Coronary artery (tissue), 2 donors: ENCODE measurements around the gene HNRNPC.

Source experiments
- DNase-seq: peaks from one replicate; pipeline ENCODE4 v3.0.0-alpha.2; 2017; ENCODE audit warnings: low spot score
- H3K27ac ChIP-seq, 2 donors: fragments of 200-600 bp; sonication (generic); one replicate each; pipeline ENCODE4 v1.5.1; 2016 to 2019
- H3K4me3 ChIP-seq: fragments of 200-600 bp; sonication (generic); 2 replicates; pipeline ENCODE4 v1.5.1; 2016; ENCODE audit warnings: mild to moderate bottlenecking, moderate library complexity
- CTCF ChIP-seq: fragments of 200-600 bp; sonication (generic); IDR thresholded peaks from one replicate; pipeline ENCODE4 v1.5.1; 2019; ENCODE audit warnings: antibody characterized with exemption

HNRNPC gene

GRCh38 chr14:21255385-21256101 lies 13.7 kb downstream of the HNRNPC start:
- peak overlapping the region in 1 of 2 donors; percentile 14 for H3K27ac ChIP-seq
- peak overlapping the region; percentile 22 for H3K4me3 ChIP-seq
- TF ChIP-seq CTCF, result no peak
- no peak for DNase-seq

DNA sequence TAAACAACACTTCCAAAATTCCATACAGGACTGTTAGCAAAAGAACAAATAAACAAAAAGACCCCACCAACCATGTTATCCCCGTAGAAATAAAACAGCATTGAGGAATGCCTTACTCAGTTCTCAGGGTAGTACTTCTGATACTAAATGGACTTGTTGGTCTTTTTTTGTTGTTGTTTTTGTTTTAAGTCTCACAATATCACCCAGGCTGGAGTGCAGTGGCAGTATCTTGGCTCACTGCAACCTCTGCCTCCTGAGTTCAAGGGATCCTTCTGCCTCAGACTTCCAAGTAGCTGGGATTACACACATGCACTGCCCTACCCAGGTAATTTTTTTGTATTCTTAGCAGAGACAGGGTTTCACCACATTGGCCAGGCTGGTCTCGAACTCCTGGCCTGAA lies 17.1 kb downstream of the HNRNPC start:
- no peak overlapping the region for H3K4me3 ChIP-seq
- no peak for DNase-seq
- no peak for TF ChIP-seq CTCF
- H3K27ac ChIP-seq, result no peak overlapping the region

GRCh38 chr14:21251215-21251614 lies 18.0 kb downstream of the HNRNPC start:
- no peak for TF ChIP-seq CTCF
- DNase-seq, result no peak
- Histone ChIP-seq H3K27ac (no peak overlapping the region), H3K4me3 (no peak overlapping the region)

DNA sequence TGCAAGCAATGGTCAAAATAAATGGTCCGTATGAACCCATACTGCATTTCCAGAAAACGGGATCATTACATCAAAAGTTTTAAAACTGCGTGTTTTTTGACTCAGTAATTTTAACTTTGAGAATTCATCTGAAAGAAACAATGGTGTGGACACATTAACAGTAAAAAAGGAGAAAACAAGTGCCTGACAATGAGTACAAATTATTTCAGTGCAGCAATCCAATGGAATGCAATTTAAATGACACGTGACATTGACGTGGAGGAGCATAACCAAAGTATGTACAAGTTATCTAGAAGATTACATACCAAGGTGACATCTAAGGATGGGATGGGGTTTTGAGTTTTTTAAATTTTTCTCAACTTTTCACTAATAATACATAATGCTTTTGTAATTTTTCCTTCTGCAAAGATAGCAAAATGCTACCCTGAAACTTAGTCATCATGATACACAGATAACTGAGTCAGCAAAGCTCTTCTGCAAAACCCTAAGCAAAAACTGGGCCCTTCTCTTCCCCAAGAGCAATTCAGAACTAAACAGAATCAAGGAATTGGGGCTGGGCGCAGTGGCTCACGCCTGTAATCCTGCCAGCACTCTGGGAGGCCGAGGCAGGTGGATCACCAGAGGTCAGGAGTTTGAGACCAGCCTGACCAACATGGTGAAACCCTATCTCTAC lies 20.4 kb downstream of the HNRNPC start:
- no peak for TF ChIP-seq CTCF
- Histone ChIP-seq H3K27ac (no peak overlapping the region), H3K4me3 (no peak overlapping the region)
- no peak for DNase-seq

GRCh38 chr14:21248338-21248737 lies 20.9 kb downstream of the HNRNPC start:
- TF ChIP-seq CTCF, result no peak
- Histone ChIP-seq H3K27ac (no peak overlapping the region), H3K4me3 (no peak overlapping the region)
- no peak for DNase-seq

GRCh38 chr14:21245813-21246212 lies 23.4 kb downstream of the HNRNPC start:
- no peak for DNase-seq
- H3K27ac ChIP-seq, result no peak overlapping the region
- TF ChIP-seq CTCF, result no peak
- no peak overlapping the region for H3K4me3 ChIP-seq

- no peak for TF ChIP-seq CTCF
- Histone ChIP-seq H3K4me3 (no peak overlapping the region), H3K27ac (no peak overlapping the region)
- DNase-seq, result no peak
These were observed 24.7 kb downstream of the HNRNPC start for GRCh38 chr14:21244544-21244943.
